Activated T-cell treated with anti-CD3 and anti-CD28 coated beads, Interleukin-2, amount 50 U/mL, for 24 hours (primary cell): ENCODE data around the gene RIPPLY3.

ENCODE experiments used
- DNase-seq: peaks from one replicate; pipeline ENCODE4 v3.0.0-alpha.2; 2020
- H3K27ac Mint-ChIP-seq: 2 replicates; pipeline ENCODE4 v1.8.0; 2020; ENCODE audit warnings: mild to moderate bottlenecking, mixed read lengths
- H3K27me3 Mint-ChIP-seq: 2 replicates; pipeline ENCODE4 v1.8.0; 2020; ENCODE audit warnings: mixed read lengths
- H3K36me3 Mint-ChIP-seq: 2 replicates; pipeline ENCODE4 v1.8.0; 2020; ENCODE audit warnings: low read depth, mixed read lengths
- H3K4me1 Mint-ChIP-seq: 2 replicates; pipeline ENCODE4 v1.8.0; 2020; ENCODE audit warnings: low read depth, mixed read lengths
- H3K4me3 Mint-ChIP-seq: 2 replicates; pipeline ENCODE4 v1.8.0; 2020; ENCODE audit warnings: mild to moderate bottlenecking, moderate library complexity, mixed read lengths
- H3K9me3 Mint-ChIP-seq: 2 replicates; pipeline ENCODE4 v1.8.0; 2020; ENCODE audit warnings: mixed read lengths

RIPPLY3 gene, protein sequence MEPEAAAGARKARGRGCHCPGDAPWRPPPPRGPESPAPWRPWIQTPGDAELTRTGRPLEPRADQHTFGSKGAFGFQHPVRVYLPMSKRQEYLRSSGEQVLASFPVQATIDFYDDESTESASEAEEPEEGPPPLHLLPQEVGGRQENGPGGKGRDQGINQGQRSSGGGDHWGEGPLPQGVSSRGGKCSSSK

DNA sequence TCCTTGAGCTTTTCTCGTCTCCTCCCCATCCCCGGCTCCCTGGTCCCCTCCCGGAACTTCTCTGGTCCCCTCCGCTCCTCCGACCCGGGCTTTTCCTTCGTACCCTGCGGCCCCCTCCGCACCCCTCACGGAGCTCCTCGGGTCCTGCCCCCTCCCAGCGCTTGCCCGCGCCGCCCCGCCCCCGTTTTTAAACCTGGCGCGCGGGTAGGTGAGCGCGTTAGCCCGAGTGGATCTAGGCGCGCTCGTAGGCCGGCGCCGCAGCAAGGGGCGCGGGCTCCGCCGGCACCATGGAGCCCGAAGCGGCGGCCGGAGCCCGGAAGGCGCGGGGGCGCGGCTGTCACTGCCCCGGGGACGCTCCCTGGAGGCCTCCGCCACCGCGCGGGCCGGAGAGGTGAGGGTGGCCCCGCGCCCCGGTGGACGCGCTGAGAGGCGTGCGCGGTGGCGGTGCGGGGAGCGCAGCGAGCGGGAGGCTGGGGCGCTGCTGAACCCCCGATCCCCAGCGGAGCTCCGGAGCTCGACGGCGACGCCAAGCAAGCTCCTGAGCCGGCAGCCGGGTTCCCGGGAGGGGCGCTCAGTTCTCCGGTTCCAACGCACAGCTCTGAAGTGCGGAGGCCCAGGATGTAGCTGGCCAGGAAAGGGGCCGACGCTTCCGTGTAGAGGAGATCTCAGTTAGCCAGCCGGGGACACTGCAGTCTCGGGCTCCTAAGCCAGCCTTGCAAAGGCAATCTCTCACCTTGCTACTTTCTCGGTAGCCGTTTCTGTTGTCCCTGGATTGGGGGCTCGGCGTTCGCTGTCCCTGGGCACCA, at the start of gene RIPPLY3:
TSS of gene RIPPLY3 (plus strand) at position 217 of the 806 bp plus-strand sequence. CDS start at position 288, 71 bp downstream.
- Mint-ChIP-seq H3K4me3 (peak within 1 kb of the TSS; percentile 65), H3K27me3 (peaks cover 31% of the 10 kb centered on the region), H3K4me1 (peaks cover 18% of the 10 kb centered on the region), H3K27ac (no peak within 1 kb of the TSS), H3K36me3 (no peaks in the 10 kb centered on the region), H3K9me3 (no peaks in the 10 kb centered on the region)
- DNase-seq = peak; percentile 53

DNA sequence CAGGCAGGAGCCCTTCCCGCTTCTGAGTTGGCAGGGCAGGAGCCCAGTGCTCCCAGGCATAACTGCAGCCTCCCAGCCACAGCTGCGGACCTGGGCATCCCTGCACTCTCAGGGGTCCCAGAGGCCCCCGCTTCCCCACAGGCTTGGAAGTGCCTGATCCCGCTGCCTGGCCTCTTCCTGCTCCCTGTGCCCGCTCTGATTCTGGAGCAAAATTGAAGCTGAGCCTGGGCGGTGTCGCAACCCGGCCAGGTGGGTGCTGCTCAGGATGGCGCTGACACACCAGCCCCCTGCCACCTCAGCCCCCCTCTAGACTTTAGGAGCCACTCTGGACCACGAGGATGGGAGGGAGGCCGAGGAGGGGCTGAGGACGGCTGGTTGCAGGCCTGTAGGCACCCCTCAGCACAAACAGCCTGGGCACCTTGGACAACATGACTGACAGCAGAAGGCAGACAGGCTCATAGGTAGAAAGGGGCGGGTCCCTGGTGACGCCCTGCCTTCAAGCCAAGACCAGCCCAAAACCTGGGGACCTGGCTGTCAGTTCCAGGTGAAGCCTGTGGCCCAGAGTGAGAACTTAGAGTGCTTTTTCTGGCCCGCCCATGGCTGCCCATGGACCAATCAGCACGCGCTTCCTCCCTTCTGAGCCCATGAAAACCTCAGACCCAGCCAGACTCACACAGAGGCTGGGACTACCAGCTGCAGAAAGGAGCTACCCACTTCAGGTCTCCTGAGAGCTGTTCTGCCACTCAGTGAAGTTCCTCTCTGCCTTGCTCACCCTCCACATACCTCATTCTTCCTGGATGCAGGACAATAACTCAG, 47.3 kb upstream of the RIPPLY3 start:
- no peak overlapping the region for H3K27ac Mint-ChIP-seq
- H3K36me3 Mint-ChIP-seq = peaks cover 33% of the 10 kb centered on the region

DNA sequence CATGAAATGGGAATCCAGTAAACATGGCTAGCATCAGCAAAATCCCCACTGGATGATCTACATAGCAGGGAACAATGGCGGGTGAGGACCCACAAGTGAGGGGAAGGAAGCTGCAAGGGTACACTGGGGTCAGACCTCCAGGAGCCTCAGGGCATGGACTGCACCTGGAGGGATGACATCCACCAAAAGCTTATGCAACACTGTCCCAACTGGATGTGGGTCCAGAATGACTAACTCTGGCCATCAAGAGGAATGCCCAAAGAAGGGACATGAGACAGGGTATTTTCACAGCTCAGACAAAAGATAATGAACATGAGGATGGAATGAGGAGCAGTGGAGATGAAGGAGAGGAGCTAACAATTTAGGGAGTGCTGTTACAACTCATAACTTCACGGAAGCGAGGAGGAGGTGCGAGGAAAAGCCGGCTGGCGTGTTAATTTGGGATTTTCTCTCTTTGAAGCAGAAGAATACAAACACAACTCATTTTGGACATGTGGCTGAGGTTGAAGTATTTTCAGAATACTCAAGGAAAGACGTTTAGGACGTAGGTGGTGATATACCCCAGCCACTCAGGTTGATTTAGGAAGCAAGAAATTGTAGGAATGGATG, 45.7 kb upstream of the RIPPLY3 start:
- DNase-seq = no peak
- Mint-ChIP-seq H3K27ac (no peak overlapping the region), H3K27me3 (no peaks in the 10 kb centered on the region), H3K4me1 (peaks cover 15% of the 10 kb centered on the region), H3K4me3 (no peak overlapping the region), H3K9me3 (no peaks in the 10 kb centered on the region), H3K36me3 (peaks cover 35% of the 10 kb centered on the region)

More for the DNA sequence above, 47.3 kb upstream of the RIPPLY3 start:
- Mint-ChIP-seq H3K4me1 (no peaks in the 10 kb centered on the region), H3K4me3 (no peak overlapping the region), H3K9me3 (no peaks in the 10 kb centered on the region), H3K27me3 (no peaks in the 10 kb centered on the region)
- DNase-seq = no peak

- peaks cover 30% of the 10 kb centered on the region for H3K36me3 Mint-ChIP-seq
- no peaks in the 10 kb centered on the region for H3K27me3 Mint-ChIP-seq
- H3K9me3 Mint-ChIP-seq = no peaks in the 10 kb centered on the region
- DNase-seq = no peak
- H3K4me1 Mint-ChIP-seq = peaks cover 20% of the 10 kb centered on the region
- no peak overlapping the region for H3K27ac Mint-ChIP-seq
- no peak overlapping the region for H3K4me3 Mint-ChIP-seq
Observed at GRCh38 chr21:36962098-36962780, 44.3 kb upstream of the RIPPLY3 start.

GRCh38 chr21:36964398-36964797, 42.1 kb upstream of the RIPPLY3 start:
- DNase-seq = no peak
- Mint-ChIP-seq H3K4me3 (no peak overlapping the region), H3K27ac (no peak overlapping the region), H3K27me3 (no peaks in the 10 kb centered on the region), H3K4me1 (peaks cover 20% of the 10 kb centered on the region), H3K36me3 (peaks cover 32% of the 10 kb centered on the region), H3K9me3 (no peaks in the 10 kb centered on the region)

- Mint-ChIP-seq H3K36me3 (peaks cover 27% of the 10 kb centered on the region), H3K4me3 (peak overlapping the region; percentile 81), H3K27ac (peak overlapping the region; percentile 90), H3K9me3 (no peaks in the 10 kb centered on the region), H3K4me1 (peaks cover 20% of the 10 kb centered on the region), H3K27me3 (no peaks in the 10 kb centered on the region)
- no peak for DNase-seq
Observed at GRCh38 chr21:36964827-36965719, 41.4 kb upstream of the RIPPLY3 start.

GRCh38 chr21:36965720-36966065, 40.8 kb upstream of the RIPPLY3 start:
- Mint-ChIP-seq H3K36me3 (peaks cover 21% of the 10 kb centered on the region), H3K27me3 (no peaks in the 10 kb centered on the region), H3K4me3 (peak overlapping the region; percentile 81), H3K4me1 (peaks cover 20% of the 10 kb centered on the region), H3K9me3 (no peaks in the 10 kb centered on the region), H3K27ac (peak overlapping the region; percentile 90)
- DNase-seq = no peak

DNA sequence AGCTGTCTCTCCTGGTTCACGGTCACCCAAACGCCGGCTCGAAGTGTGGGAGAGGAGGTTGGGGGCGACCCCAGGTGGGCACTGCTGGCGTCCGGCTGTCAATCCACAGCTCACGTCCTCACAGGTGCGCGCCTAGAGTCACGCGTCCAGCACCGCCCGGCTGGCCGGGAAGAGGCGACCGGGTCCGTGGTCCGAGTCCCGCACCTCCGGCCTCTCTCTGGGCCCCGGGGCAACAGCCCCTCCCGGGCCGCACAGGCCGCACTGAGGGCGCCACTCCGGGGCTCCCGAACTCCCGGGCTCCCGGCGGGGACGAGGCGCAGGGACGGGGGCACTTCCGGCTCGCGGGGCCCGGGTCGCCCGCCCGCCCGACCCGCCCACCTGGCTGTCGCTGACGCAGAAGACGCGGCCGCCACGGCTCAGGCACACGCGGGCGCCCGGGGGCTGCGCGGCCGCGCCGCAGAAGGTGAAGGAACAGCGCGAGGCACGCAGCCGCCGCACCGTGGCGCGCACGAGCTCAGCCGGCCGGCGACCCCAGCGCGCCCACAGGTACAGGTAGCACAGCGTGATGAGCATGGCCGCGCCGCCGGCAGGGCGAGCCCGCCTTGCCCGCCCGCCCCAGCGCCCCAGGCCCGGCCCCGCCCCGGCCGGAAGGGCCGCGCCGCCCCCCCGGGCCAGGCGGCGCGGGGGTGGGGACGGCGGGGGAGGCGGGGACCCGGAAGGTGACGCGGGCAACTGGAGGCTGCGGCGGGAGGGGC, 40.3 kb upstream of the RIPPLY3 start, which contains the start of gene HLCS:
TSS of gene HLCS (minus strand) at position 604 of the 755 bp plus-strand sequence. CDS start at position 573, 31 bp downstream.
- Mint-ChIP-seq H3K4me3 (peak within 1 kb of the TSS; percentile 81), H3K4me1 (peaks cover 20% of the 10 kb centered on the region), H3K9me3 (no peaks in the 10 kb centered on the region), H3K27me3 (no peaks in the 10 kb centered on the region), H3K36me3 (peaks cover 17% of the 10 kb centered on the region), H3K27ac (peak within 1 kb of the TSS; percentile 90)
- peak; percentile 84 for DNase-seq

DNA sequence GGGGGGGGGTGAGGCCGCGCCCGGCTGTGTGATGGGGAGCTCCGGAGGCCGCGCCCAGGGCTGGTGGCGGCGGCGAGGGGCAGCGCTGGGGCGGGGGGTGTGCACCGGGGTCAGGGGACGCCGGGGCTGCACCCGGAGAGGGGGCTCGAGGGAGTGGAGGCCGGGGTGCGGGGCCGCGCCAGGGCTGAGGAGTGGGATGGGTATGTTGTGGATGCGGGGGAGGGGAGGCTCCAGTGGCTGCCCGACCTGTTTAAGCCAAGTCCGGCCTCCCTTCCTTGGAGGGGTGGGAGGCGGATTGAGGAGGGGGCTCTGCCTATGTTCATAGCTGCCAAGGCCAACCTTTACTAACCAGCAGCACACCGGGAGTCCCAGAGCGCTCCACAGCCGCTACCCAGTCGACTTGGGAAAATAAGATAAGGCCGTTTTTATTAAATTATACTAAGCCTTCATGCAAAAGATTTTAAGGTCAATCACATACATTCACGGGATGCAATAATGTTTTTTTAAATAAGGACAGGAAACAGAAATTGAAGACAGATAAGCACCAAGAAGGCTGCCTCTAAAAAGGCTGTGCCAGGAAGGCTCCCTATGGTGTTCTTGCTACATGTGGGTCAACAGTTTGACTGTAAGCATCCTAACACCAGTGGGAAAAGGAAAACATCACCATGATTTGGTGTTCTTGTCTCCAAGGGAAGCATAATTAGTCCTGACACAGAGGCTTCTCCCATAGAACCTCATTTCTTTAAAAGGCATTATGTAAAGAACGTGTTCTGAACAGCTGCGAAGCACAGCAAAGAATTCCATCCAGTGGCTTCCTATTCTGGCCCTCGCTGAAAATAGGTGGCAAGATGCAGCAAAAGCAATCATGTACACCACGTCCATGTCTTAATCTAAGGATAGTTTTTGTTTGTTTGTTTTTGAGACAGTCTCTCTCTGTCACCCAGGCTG, 39.4 kb upstream of the RIPPLY3 start:
- H3K27ac Mint-ChIP-seq = peak overlapping the region; percentile 37
- DNase-seq = no peak
- no peaks in the 10 kb centered on the region for H3K9me3 Mint-ChIP-seq
- H3K4me1 Mint-ChIP-seq = peaks cover 20% of the 10 kb centered on the region
- peak overlapping the region; percentile 78 for H3K4me3 Mint-ChIP-seq
- peaks cover 13% of the 10 kb centered on the region for H3K36me3 Mint-ChIP-seq
- no peaks in the 10 kb centered on the region for H3K27me3 Mint-ChIP-seq

DNA sequence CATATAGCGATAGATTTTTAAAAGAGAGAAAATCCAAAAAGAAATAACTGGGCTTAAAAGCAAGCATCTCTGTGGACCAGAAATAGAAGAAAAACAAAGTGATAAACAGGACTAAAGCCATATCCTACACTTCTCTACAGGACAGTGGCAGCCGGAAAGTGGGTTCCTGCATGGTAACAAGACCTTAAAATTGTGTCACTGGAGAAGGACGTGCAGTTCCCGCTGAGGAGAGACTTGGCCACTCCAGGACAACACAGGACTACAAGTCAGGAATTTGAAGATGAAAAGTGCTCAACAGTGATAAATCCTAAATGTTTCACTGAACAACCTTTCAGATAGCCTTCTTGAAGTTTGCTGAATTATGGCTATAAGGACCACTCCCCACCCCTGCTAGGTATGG, 38.1 kb upstream of the RIPPLY3 start:
- DNase-seq = no peak
- Mint-ChIP-seq H3K27me3 (no peaks in the 10 kb centered on the region), H3K36me3 (peaks cover 12% of the 10 kb centered on the region), H3K4me3 (no peak overlapping the region), H3K9me3 (no peaks in the 10 kb centered on the region), H3K4me1 (peaks cover 20% of the 10 kb centered on the region), H3K27ac (no peak overlapping the region)

DNA sequence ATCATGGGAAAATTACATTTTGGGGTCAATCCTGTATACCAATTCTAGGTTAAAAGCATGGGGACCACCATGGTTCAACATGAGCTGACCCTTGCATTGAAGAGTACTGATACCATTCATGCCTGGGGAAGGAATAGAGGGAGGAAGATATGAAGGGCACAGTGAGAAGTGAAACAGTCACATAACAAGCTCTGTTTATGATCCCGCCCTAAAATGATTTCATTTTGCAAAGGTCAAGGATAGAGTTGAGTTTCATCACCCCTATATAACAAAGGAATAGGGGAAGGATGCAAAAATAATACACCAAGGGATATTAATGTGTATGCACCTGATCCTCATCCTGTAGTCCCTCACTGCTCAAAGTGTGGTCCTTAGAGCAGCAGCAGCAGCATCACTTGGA, 37.5 kb upstream of the RIPPLY3 start:
- peaks cover 20% of the 10 kb centered on the region for H3K4me1 Mint-ChIP-seq
- H3K4me3 Mint-ChIP-seq = no peak overlapping the region
- H3K27ac Mint-ChIP-seq = no peak overlapping the region
- DNase-seq = no peak
- H3K36me3 Mint-ChIP-seq = peaks cover 12% of the 10 kb centered on the region
- H3K9me3 Mint-ChIP-seq = no peaks in the 10 kb centered on the region
- no peaks in the 10 kb centered on the region for H3K27me3 Mint-ChIP-seq
